Osteocyte (in vitro differentiated cells): Measurements from ENCODE around the gene METTL17. TPM values are rescaled to one million over a fixed set of nuclear protein-coding genes. Genes with fewer than 3 reads are reported as not detected.
"Not testable (repeated sequence)": the region's sequence is repeated elsewhere in the genome, so short reads cannot be mapped to it uniquely, and the experiment has no call there.

Experiments
- DNase-seq: peaks from one replicate; pipeline ENCODE4 v3.0.0; 2021; ENCODE audit warnings: mixed read lengths; ENCODE audit not compliant: unreplicated experiment; ENCODE audit errors: extremely low spot score
- H3K27ac Mint-ChIP-seq: one replicate; pipeline ENCODE4 v1.8.0; 2021; ENCODE audit warnings: mild to moderate bottlenecking, mixed read lengths; ENCODE audit not compliant: unreplicated experiment
- H3K27me3 Mint-ChIP-seq: one replicate; pipeline ENCODE4 v1.8.0; 2021; ENCODE audit warnings: mixed read lengths; ENCODE audit not compliant: unreplicated experiment
- H3K36me3 Mint-ChIP-seq: one replicate; pipeline ENCODE4 v1.8.0; 2021; ENCODE audit warnings: mixed read lengths; ENCODE audit not compliant: unreplicated experiment
- H3K4me1 Mint-ChIP-seq: one replicate; pipeline ENCODE4 v1.8.0; 2021; ENCODE audit warnings: mixed read lengths; ENCODE audit not compliant: unreplicated experiment
- H3K4me3 Mint-ChIP-seq: one replicate; pipeline ENCODE4 v1.8.0; 2021; ENCODE audit warnings: mild to moderate bottlenecking, moderate library complexity, mixed read lengths; ENCODE audit not compliant: unreplicated experiment
- H3K9me3 Mint-ChIP-seq: one replicate; pipeline ENCODE4 v1.8.0; 2021; ENCODE audit warnings: mixed read lengths; ENCODE audit not compliant: unreplicated experiment
- CTCF ChIP-seq: fragments of 200-600 bp; sonication (generic); IDR thresholded peaks from 2 replicates; pipeline ENCODE4 v1.5.0; 2021; ENCODE audit warnings: antibody characterized with exemption, mild to moderate bottlenecking, moderate library complexity
- total RNA-seq: library from RNA; stranded (reverse); gene quantifications from 2 replicates; pipeline ENCODE4 v1.2.1, GENCODE V29; 2021

Gene METTL17
- total RNA-seq, 1 donor from 2014 or later, result 58.6 TPM

GRCh38 chr14:21003788-21004346 lies 14.1 kb downstream of the METTL17 start:
- Mint-ChIP-seq H3K9me3 (no peaks in the 10 kb centered on the region), H3K36me3 (no peaks in the 10 kb centered on the region), H3K4me1 (peaks cover 16% of the 10 kb centered on the region), H3K4me3 (no peak overlapping the region), H3K27me3 (no peaks in the 10 kb centered on the region), H3K27ac (no peak overlapping the region)
- no peak for TF ChIP-seq CTCF
- DNase-seq, result no peak

GRCh38 chr14:21009721-21010120 lies 19.9 kb downstream of the METTL17 start:
- not testable (repeated sequence) for H3K4me3 Mint-ChIP-seq, H3K9me3 Mint-ChIP-seq, H3K36me3 Mint-ChIP-seq, H3K27ac Mint-ChIP-seq, DNase-seq, H3K4me1 Mint-ChIP-seq
- peaks cover 32% of the 10 kb centered on the region for H3K27me3 Mint-ChIP-seq

- no peak for DNase-seq
- TF ChIP-seq CTCF, result no peak
- no peaks in the 10 kb centered on the region for H3K36me3 Mint-ChIP-seq
Measured at GRCh38 chr14:21011136-21011535, 21.4 kb downstream of the METTL17 start.

GRCh38 chr14:21014761-21015190 lies 25.0 kb downstream of the METTL17 start:
- H3K36me3 Mint-ChIP-seq, result no peaks in the 10 kb centered on the region
- no peak overlapping the region for H3K27ac Mint-ChIP-seq
- H3K9me3 Mint-ChIP-seq, result no peaks in the 10 kb centered on the region
- TF ChIP-seq CTCF, result peak; percentile 89
- no peak overlapping the region for H3K4me3 Mint-ChIP-seq
- H3K27me3 Mint-ChIP-seq, result peaks cover 32% of the 10 kb centered on the region
- DNase-seq, result peak; percentile 92
- H3K4me1 Mint-ChIP-seq, result peaks cover 2% of the 10 kb centered on the region

More at GRCh38 chr14:21011136-21011535, 21.4 kb downstream of the METTL17 start:
- no peak overlapping the region for H3K4me3 Mint-ChIP-seq
- H3K27me3 Mint-ChIP-seq, result peaks cover 32% of the 10 kb centered on the region
- H3K9me3 Mint-ChIP-seq, result no peaks in the 10 kb centered on the region
- peaks cover 2% of the 10 kb centered on the region for H3K4me1 Mint-ChIP-seq
- H3K27ac Mint-ChIP-seq, result no peak overlapping the region

GRCh38 chr14:21015312-21015711 lies 25.5 kb downstream of the METTL17 start:
- Mint-ChIP-seq H3K4me1 (peaks cover 2% of the 10 kb centered on the region), H3K4me3 (no peak overlapping the region), H3K27ac (no peak overlapping the region), H3K27me3 (peaks cover 32% of the 10 kb centered on the region), H3K9me3 (no peaks in the 10 kb centered on the region), H3K36me3 (no peaks in the 10 kb centered on the region)
- TF ChIP-seq CTCF, result no peak
- no peak for DNase-seq
